Mucosa of descending colon (tissue), 3 donors: Measurements from ENCODE around the gene MSL3. TPM values are rescaled to one million over a fixed set of nuclear protein-coding genes. Genes with fewer than 3 reads are reported as not detected.
A peak's percentile ranks its signal among the peaks of the same experiment; 100 is the strongest.

Source experiments
- ATAC-seq: fragments of 200-7000 bp; cut with Tn5 transposase; one replicate; pipeline ENCODE4 v1.9.1; 2020; ENCODE audit warnings: mild to moderate bottlenecking, moderate library complexity
- DNase-seq, 3 donors: peaks; one replicate each; pipeline ENCODE4 v3.0.0-alpha.2; 2020
- H3K36me3 ChIP-seq: fragments of 200-600 bp; one replicate; pipeline ENCODE4 v1.8.0; 2021; ENCODE audit warnings: low read depth, mild to moderate bottlenecking
- H3K4me1 ChIP-seq: fragments of 200-600 bp; one replicate; pipeline ENCODE4 v1.8.0; 2021; ENCODE audit warnings: low read depth, mild to moderate bottlenecking
- H3K4me3 ChIP-seq: fragments of 200-600 bp; one replicate; pipeline ENCODE4 v1.8.0; 2021; ENCODE audit warnings: mild to moderate bottlenecking
- H3K9me3 ChIP-seq: fragments of 200-600 bp; one replicate; pipeline ENCODE4 v1.8.0; 2021; ENCODE audit warnings: mild to moderate bottlenecking
- CTCF ChIP-seq: fragments of 200-600 bp; IDR thresholded peaks from one replicate; pipeline ENCODE4 v1.8.0; 2022; ENCODE audit warnings: antibody characterized with exemption, mild to moderate bottlenecking
- intact Hi-C, 2 donors: fragments of 100-400 bp; cut with DNase I in 1 of 2; cut with micrococcal nuclease in 1 of 2; formaldehyde crosslinking; loops; one replicate each; pipeline versions ENCODE4 v1.11.0 to v1.11.1; 2022; cut with DNase I, micrococcal nuclease
- total RNA-seq, 3 donors: library from RNA; stranded (reverse); fragmentation: NEBNext Ultra II Directional in 2 of 3; extraction: Animal tissue kit (Norgen Biotek cat#: 25700) in 2 of 3; gene quantifications; one replicate each; pipeline versions ENCODE4 v1.2.1 to v1.2.4, GENCODE V29; 2021 to 2023
- donor health status: DM: no; HTN: no; CAD: no; lungs with moderate emphysema.
- donor health status: DM: no; HTN: no; CAD: no.
- donor health status: DM: no; HTN: yes; CAD: no.

The MSL3 gene
- total RNA-seq, 3 donors from 2014 or later: 17.2 to 25.3 (median 19.5) TPM

- Histone ChIP-seq H3K36me3 (no peaks in the 10 kb centered on the region), H3K9me3 (no peaks in the 10 kb centered on the region), H3K4me1 (peaks cover 6% of the 10 kb centered on the region), H3K4me3 (no peak overlapping the region)
- intact Hi-C loops: no loop called here
- no peak for DNase-seq
- TF ChIP-seq CTCF: no peak
- no peak for ATAC-seq
Measured at GRCh38 chrX:11760958-11761357, 2.9 kb downstream of the MSL3 start.

GRCh38 chrX:11764602-11765067, 6.6 kb downstream of the MSL3 start:
- peaks cover 6% of the 10 kb centered on the region for H3K4me1 ChIP-seq
- no peaks in the 10 kb centered on the region for H3K9me3 ChIP-seq
- ATAC-seq: no peak
- no peak overlapping the region for H3K4me3 ChIP-seq
- TF ChIP-seq CTCF: no peak
- intact Hi-C loops: no loop called here
- DNase-seq: no peak
- no peaks in the 10 kb centered on the region for H3K36me3 ChIP-seq

- Histone ChIP-seq H3K36me3 (no peaks in the 10 kb centered on the region), H3K4me1 (peaks cover under 1% of the 10 kb centered on the region), H3K4me3 (no peak overlapping the region), H3K9me3 (no peaks in the 10 kb centered on the region)
- DNase-seq (peak in 1 of 3 donors; percentile 50), ATAC-seq (no peak)
- intact Hi-C loops: no loop called here
- no peak for TF ChIP-seq CTCF
Measured at GRCh38 chrX:11765449-11765848, 7.4 kb downstream of the MSL3 start.

GRCh38 chrX:11766487-11766886, 8.4 kb downstream of the MSL3 start:
- H3K4me3 ChIP-seq: no peak overlapping the region
- no peak for DNase-seq
- ATAC-seq: no peak
- no peaks in the 10 kb centered on the region for H3K4me1 ChIP-seq
- H3K36me3 ChIP-seq: no peaks in the 10 kb centered on the region
- TF ChIP-seq CTCF: no peak
- no peaks in the 10 kb centered on the region for H3K9me3 ChIP-seq
- intact Hi-C loops: no loop called here

- no peaks in the 10 kb centered on the region for H3K36me3 ChIP-seq
- H3K4me1 ChIP-seq: no peaks in the 10 kb centered on the region
- no peak for TF ChIP-seq CTCF
- ATAC-seq (peak; percentile 38), DNase-seq (no peak)
- intact Hi-C loops: no loop called here
- no peak overlapping the region for H3K4me3 ChIP-seq
- no peaks in the 10 kb centered on the region for H3K9me3 ChIP-seq
Measured at GRCh38 chrX:11768039-11768438, 10.0 kb downstream of the MSL3 start.

GRCh38 chrX:11770320-11770719, 12.3 kb downstream of the MSL3 start:
- H3K4me1 ChIP-seq: no peaks in the 10 kb centered on the region
- no peak overlapping the region for H3K4me3 ChIP-seq
- no peaks in the 10 kb centered on the region for H3K36me3 ChIP-seq
- intact Hi-C loops: loop anchor here in 1 of 2 donors (10.0 kb wide), 1 partner anchor 236 kb away; no protein-coding TSS in a partner anchor
- no peaks in the 10 kb centered on the region for H3K9me3 ChIP-seq
- peak in 1 of 3 donors; percentile 23 for DNase-seq
- TF ChIP-seq CTCF: peak; percentile 46
- peak; percentile 89 for ATAC-seq
